NCI-H226 (cell line): ENCODE data around the gene ANGPTL4.
"Not testable (repeated sequence)": the region's sequence is repeated elsewhere in the genome, so short reads cannot be mapped to it uniquely, and the experiment has no call there.

Experiments
- DNase-seq: peaks from one replicate; pipeline ENCODE4 v3.0.0-alpha.2; 2015

The ANGPTL4 gene

DNA sequence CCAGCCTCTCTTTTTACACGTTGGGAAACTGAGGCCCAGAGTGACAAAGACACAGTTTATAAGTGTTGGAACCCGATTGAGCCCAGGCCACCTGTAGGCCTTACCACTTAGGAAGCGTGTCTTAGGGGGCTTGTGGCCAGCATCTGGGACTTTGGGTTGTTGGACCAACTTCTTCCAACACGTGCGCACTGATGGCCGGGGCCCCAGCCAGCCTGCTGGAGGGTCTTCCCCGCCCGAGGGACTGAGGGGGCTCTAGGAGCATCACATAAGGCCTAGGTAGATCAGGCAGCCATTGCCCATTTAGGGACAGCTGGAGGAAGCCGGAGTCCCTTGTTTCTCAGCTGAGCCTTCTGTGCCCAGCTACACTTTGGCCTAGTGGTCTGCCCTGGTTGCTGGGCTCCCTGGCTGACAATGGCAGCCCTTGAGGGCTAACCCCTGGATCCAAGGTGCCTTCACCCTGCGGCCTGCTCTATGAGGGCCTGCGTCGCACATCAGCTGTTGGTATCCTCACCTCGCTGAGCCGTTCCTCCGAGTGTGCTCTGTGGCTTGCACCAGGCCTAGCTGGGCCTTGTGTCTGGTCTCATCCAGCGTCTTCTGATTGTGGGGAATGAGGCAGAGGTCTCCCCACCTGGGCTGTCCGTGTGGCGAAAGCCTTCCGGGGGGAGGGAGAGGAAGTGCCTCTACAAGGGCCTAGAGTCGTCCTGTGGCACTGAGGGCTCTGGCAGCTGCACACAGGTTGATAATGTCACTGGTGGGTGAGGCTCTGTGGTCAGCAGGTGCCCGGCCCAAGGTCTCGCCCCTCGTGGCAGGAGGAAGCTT is 27.5 kb downstream of the ANGPTL4 start:
- no peak for DNase-seq

- no peak for DNase-seq
Observed at GRCh38 chr19:8392017-8392591, 28.1 kb downstream of the ANGPTL4 start.

- no peak for DNase-seq
Observed at GRCh38 chr19:8393192-8393870, 29.4 kb downstream of the ANGPTL4 start.

DNA sequence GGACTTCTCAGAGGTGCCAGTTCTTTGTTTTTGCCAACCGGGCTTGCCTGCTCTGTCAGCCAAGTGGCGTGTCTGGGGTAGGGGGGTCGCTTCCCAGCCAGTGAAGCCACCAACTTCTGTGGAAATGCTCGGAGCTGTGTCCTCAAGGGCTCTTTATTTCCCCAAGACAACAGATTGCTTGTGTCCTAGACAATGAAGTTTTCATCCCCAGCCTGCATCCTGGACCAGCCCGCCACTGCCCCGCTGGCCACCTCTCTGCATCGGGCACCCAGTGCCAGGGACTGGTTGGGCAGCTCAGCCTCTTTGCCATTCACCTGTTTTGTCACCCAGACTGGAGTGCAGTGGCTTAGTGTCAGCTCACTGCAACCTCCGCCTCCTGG is 29.9 kb downstream of the ANGPTL4 start:
- no peak for DNase-seq

- DNase-seq = no peak
Observed at GRCh38 chr19:8395621-8396082, 31.7 kb downstream of the ANGPTL4 start.

GRCh38 chr19:8396185-8396562 is 32.2 kb downstream of the ANGPTL4 start:
- DNase-seq = no peak

DNA sequence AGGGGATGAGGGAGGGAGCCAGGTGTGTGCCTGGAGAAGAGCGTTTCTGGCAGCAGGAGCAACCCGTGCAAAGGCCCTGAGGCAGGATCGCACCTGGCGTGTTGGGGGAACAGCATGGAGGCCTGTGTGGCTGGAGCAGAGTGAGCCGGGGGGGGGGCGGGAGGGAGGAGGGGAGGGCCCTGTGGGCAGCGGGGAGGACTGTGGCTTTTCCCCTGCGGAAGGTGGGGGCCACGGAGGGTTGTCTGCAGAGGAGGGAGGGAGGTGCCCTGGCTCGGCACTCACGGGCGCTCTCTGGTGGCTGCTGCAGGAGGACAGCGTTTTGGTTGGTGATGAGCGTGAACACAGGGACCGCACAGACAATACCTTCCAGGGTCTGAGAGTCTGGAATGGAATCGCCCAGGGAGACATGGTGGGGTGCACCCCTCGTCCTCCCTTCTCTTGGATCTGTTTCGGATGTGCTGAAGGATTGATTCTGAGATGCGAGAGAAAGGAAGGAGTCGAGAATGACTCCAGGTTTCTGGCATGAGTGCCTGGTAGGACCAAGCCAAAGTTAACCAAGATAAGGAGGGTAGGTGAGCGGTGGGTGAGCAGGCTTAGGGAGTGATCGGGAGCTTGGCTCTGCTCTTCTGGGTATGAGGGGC is 32.7 kb downstream of the ANGPTL4 start:
- peak; percentile 67 for DNase-seq

DNA sequence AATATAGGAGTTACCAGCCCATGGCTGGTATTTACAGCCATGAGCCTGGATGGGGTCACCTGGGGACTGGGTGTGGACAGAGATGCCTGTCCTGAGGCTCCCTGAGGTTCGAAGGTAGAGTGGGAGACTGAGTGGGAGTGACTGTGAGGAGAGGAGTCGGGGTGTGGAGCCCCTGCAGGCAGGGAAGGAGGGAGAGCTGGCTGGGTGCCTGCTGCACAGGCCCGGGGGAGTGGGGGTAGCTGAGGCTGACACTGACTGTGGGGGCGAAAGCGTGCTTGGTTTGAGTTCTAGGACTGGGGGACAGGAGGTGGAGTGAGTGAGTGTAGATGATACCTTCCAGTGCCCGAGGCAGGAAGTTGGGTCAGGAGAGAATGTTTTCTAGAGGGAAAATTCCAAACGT is 33.3 kb downstream of the ANGPTL4 start:
- DNase-seq = peak; percentile 57

GRCh38 chr19:8397746-8398310 is 33.9 kb downstream of the ANGPTL4 start:
- DNase-seq = no peak

GRCh38 chr19:8398311-8398771 is 34.4 kb downstream of the ANGPTL4 start:
- no peak for DNase-seq

DNA sequence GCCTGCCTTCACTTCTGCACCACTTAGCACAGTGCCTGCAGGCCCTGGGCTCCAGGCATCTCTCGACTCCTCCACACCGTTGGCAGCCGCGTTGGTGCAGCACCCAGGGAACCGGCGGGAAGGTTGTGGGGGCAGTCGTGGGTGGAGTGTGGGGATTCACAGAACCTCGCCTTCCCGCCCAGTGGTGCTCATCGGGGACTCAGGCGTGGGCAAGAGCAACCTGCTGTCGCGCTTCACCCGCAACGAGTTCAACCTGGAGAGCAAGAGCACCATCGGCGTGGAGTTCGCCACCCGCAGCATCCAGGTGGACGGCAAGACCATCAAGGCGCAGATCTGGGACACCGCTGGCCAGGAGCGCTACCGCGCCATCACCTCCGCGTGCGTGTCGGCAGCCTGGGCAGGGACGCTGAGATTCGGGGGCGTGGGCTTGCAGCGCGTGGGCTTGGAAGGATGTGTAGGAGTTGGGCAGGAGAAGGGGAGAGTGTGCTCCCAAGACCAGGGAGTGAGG is 35.8 kb downstream of the ANGPTL4 start:
- DNase-seq = no peak

DNA sequence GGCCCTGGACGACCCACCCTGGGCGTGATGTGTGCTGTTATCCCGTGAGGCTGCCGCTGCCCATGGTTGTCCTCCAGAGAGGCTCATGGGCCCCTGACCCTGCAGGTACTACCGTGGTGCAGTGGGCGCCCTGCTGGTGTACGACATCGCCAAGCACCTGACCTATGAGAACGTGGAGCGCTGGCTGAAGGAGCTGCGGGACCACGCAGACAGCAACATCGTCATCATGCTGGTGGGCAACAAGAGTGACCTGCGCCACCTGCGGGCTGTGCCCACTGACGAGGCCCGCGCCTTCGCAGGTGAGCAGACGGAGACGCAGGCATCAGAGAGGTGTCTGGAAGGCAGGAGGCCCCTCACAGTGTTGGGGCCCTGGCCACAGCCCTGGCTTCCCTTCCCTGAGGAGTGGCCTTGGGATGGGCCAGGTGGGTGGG is 38.0 kb downstream of the ANGPTL4 start:
- no peak for DNase-seq

DNA sequence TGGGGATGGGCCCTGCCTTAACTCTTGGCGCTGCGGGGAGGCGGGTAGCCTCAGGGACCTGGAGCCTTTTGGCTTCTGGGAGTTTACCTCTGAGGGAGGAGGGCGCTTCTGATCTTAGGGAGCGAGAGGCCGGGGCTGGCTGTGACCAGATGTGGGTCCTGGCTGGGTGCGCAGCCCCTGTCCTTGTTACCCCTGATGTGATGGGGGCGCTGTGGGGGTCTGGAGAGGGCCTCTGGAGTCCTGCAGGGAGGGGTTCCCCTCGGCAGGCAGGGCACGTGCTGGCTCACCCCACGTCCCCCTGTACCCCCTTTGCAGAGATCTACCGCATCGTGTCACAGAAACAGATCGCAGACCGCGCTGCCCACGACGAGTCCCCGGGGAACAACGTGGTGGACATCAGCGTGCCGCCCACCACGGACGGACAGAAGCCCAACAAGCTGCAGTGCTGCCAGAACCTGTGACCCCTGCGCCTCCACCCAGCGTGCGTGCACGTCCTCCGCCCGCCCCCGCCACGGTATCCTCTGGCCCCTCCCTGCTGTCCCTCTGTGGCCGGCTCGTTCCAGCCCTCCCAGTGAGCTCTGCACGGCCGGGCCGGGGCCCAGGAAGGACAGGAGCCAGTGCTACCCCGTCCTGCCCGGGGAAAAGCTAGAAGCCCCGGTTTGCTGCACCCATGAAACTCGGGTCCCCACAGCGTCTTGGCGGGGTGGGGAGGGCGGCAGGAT is 39.3 kb downstream of the ANGPTL4 start:
- DNase-seq = no peak

- no peak for DNase-seq
Observed at GRCh38 chr19:8403820-8404109, 39.8 kb downstream of the ANGPTL4 start.

DNA sequence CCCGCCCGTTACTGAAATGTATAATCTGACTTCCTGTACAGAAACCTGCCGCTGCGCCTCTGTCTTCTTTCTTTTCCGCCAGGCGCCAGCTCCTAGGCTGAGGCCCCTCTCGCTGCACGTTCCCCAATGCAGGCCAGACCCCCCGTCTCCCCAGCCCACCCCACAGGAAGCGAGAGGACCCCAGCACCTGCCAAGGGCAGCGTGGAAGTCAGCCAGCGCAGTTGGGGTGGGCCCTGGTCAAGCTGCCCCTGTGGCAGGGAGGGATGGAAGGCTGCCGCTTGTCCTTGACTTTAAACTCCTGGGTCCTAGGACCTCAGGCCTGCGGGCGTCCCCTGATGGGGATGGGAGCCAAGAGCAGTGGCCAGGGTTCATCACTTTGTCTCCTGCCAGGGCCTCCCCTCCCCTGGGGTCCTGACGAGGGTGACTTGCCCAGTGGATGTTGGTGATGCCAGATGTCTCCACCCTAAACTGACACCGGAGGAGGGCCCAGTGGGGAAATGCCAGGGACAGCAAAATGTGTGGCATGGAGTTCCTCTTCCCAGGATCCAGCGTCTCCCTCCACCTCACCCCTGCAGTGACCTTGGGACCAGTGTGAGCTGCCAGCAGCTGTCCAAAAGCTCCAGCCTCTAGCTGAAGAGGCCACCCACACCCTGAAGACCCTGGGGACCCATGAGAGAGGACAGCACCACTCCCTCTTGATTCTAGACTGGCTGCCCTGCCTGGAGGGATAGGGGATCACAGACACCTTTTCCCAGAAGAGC is 40.6 kb downstream of the ANGPTL4 start:
- no peak for DNase-seq

DNA sequence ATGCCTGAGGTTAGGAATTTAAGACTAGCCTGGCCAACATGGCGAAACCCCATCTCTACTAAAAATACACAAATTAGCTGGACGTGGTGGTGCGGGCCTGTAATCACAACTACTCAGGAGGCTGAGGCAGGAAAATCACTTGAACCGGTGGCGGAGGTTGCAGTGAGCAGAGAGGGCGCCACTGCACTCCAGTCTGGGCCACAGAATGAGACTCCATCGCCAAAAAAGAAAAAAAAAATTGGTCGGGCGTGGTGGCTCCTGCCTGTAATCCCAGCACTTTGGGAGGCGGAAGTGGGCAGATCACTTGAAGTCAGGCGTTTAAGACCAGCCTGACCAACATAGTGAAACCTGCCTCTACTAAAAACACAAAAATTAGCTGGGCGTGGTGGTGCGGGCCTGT is 46.8 kb downstream of the ANGPTL4 start:
- not testable (repeated sequence) for DNase-seq

- peak; percentile 90 for DNase-seq
Observed at GRCh38 chr19:8412783-8413628, 49.1 kb downstream of the ANGPTL4 start, which contains the start of gene MARCHF2. MARCHF2 (plus strand) TSS chr19:8413305; CDS start chr19:8421841, 8,536 bp downstream.

DNA sequence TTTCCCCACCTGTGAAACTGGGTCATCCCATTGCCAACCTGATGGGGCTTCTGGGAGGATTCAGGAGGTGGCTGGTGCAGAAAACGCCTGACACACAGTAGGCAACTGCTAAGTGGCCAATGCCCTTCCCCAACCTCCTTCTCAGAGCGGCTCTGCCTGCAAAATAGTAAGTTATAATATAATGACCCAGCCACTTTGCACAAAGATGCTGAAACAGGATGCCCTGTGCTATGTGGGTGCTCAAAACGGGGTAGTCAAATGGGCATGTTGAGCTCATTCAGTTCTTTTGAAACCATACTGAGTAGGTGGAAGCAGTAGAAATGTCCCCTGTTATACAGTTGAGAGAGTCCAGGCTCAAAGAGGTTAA is 49.7 kb downstream of the ANGPTL4 start:
- no peak for DNase-seq

DNA sequence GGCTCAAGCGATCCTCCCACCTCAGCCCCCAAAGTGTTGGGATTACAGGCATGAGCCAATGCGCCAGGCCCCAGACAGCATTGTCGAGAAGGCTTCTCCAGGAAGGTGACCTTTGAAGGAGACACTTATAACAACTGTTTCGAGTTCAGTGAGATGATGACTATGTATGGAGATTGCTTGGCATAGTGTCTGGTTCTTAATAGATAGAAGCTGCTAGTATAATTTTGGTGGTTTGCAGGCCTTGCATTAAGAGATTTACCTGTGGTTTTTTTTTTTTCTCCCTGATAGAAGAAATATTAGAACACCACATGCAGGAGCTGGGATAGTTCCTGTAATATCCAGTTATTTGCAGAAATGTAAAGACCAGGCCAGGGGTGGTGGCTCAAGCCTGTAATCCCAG is 52.8 kb downstream of the ANGPTL4 start:
- DNase-seq = no peak
